ENCODE measurements around the gene NPAT.

GRCh38 chr11:108220721-108221336 lies 1.6 kb downstream of the NPAT start:
- TF ChIP-seq CTCF (IDR thresholded peaks at IDR 0.05; ENCODE audit: poor library complexity, severe bottlenecking), result no peak
- no peak for TF ChIP-seq RAD21 (conservative IDR thresholded peaks at IDR 0.05)
- no peak for TF ChIP-seq MXI1 (conservative IDR thresholded peaks at IDR 0.05; ENCODE audit: poor library complexity, severe bottlenecking)
- no peak for TF ChIP-seq POLR2AphosphoS5 (IDR thresholded peaks at IDR 0.05)
- TF ChIP-seq EZH2 (IDR thresholded peaks at IDR 0.05; ENCODE audit: borderline replicate concordance, insufficient read depth, low read length, poor library complexity, severe bottlenecking), result no peak
- TF ChIP-seq REST (IDR thresholded peaks at IDR 0.05; ENCODE audit: borderline replicate concordance), result no peak
